ENCODE measurements around the gene CST6. TPM values are rescaled to one million over a fixed set of nuclear protein-coding genes. Genes with fewer than 3 reads are reported as not detected.
A peak's percentile ranks its signal among the peaks of the same experiment; 100 is the strongest.

CST6 gene
- total RNA-seq, 1 experiment from 2014 or later, result not detected

- H3K9me3 ChIP-seq (replicated peaks), result no peaks in the 10 kb centered on the region
- no peaks in the 10 kb centered on the region for H3K27me3 ChIP-seq (replicated peaks)
- H3K4me3 ChIP-seq, result no peak overlapping the region
- DNase-seq (ENCODE audit: low read depth in 1 of 2, low spot score in 2 of 2), result peak in 1 of 2 experiments; percentile 68
- H3K36me3 ChIP-seq, result peaks cover 64% of the 10 kb centered on the region
- no peak overlapping the region for H3K27ac ChIP-seq
- H3K4me1 ChIP-seq (replicated peaks), result no peaks in the 10 kb centered on the region
Measured at GRCh38 chr11:65978391-65979238, 33.2 kb upstream of the CST6 start.

- peak in 1 of 2 experiments; percentile 51 for DNase-seq (ENCODE audit: low read depth in 1 of 2, low spot score in 2 of 2)
- H3K27ac ChIP-seq, result no peak overlapping the region
Measured at GRCh38 chr11:65979261-65979759, 32.5 kb upstream of the CST6 start.

GRCh38 chr11:65981101-65981740 lies 30.6 kb upstream of the CST6 start:
- Histone ChIP-seq H3K27ac (no peak overlapping the region), H3K9me3 (replicated peaks) (no peaks in the 10 kb centered on the region), H3K27me3 (replicated peaks) (no peaks in the 10 kb centered on the region), H3K4me1 (replicated peaks) (no peaks in the 10 kb centered on the region), H3K4me3 (no peak overlapping the region), H3K36me3 (peaks cover 44% of the 10 kb centered on the region)
- no peak for DNase-seq (ENCODE audit: low read depth in 1 of 2, low spot score in 2 of 2)

More at GRCh38 chr11:65979261-65979759, 32.5 kb upstream of the CST6 start:
- Histone ChIP-seq H3K27me3 (replicated peaks) (no peaks in the 10 kb centered on the region), H3K4me1 (replicated peaks) (no peaks in the 10 kb centered on the region), H3K9me3 (replicated peaks) (no peaks in the 10 kb centered on the region), H3K4me3 (no peak overlapping the region), H3K36me3 (peaks cover 61% of the 10 kb centered on the region)

GRCh38 chr11:65981972-65982823 lies 29.6 kb upstream of the CST6 start:
- H3K36me3 ChIP-seq, result peaks cover 35% of the 10 kb centered on the region

GRCh38 chr11:65982824-65983588 lies 28.8 kb upstream of the CST6 start:
- Histone ChIP-seq H3K36me3 (peaks cover 28% of the 10 kb centered on the region), H3K4me3 (no peak overlapping the region), H3K27ac (no peak overlapping the region), H3K4me1 (replicated peaks) (no peaks in the 10 kb centered on the region), H3K27me3 (replicated peaks) (no peaks in the 10 kb centered on the region), H3K9me3 (replicated peaks) (no peaks in the 10 kb centered on the region)
- DNase-seq (ENCODE audit: low read depth in 1 of 2, low spot score in 2 of 2), result no peak

More at GRCh38 chr11:65981972-65982823, 29.6 kb upstream of the CST6 start:
- Histone ChIP-seq H3K4me3 (no peak overlapping the region), H3K9me3 (replicated peaks) (no peaks in the 10 kb centered on the region), H3K27ac (no peak overlapping the region), H3K4me1 (replicated peaks) (no peaks in the 10 kb centered on the region), H3K27me3 (replicated peaks) (no peaks in the 10 kb centered on the region)
- DNase-seq (ENCODE audit: low read depth in 1 of 2, low spot score in 2 of 2), result no peak

GRCh38 chr11:65983589-65983987 lies 28.2 kb upstream of the CST6 start:
- H3K4me1 ChIP-seq (replicated peaks), result no peaks in the 10 kb centered on the region
- peaks cover 26% of the 10 kb centered on the region for H3K36me3 ChIP-seq
- no peak overlapping the region for H3K27ac ChIP-seq
- no peak for DNase-seq (ENCODE audit: low read depth in 1 of 2, low spot score in 2 of 2)
- no peak overlapping the region for H3K4me3 ChIP-seq
- no peaks in the 10 kb centered on the region for H3K9me3 ChIP-seq (replicated peaks)
- H3K27me3 ChIP-seq (replicated peaks), result no peaks in the 10 kb centered on the region

- no peaks in the 10 kb centered on the region for H3K27me3 ChIP-seq (replicated peaks)
- no peak overlapping the region for H3K27ac ChIP-seq
- DNase-seq (ENCODE audit: low read depth in 1 of 2, low spot score in 2 of 2), result no peak
- H3K36me3 ChIP-seq, result peaks cover 23% of the 10 kb centered on the region
- H3K4me1 ChIP-seq (replicated peaks), result no peaks in the 10 kb centered on the region
- H3K4me3 ChIP-seq, result no peak overlapping the region
- H3K9me3 ChIP-seq (replicated peaks), result no peaks in the 10 kb centered on the region
Measured at GRCh38 chr11:65987336-65987735, 24.5 kb upstream of the CST6 start.

GRCh38 chr11:65988791-65989592 lies 22.8 kb upstream of the CST6 start:
- H3K27me3 ChIP-seq (replicated peaks), result no peaks in the 10 kb centered on the region
- peaks cover 23% of the 10 kb centered on the region for H3K36me3 ChIP-seq
- peak; percentile 97 for DNase-seq (ENCODE audit: low read depth in 1 of 2, low spot score in 2 of 2)
- H3K9me3 ChIP-seq (replicated peaks), result no peaks in the 10 kb centered on the region
- no peak overlapping the region for H3K27ac ChIP-seq
- H3K4me3 ChIP-seq, result no peak overlapping the region
- no peaks in the 10 kb centered on the region for H3K4me1 ChIP-seq (replicated peaks)

- H3K36me3 ChIP-seq, result peaks cover 41% of the 10 kb centered on the region
- H3K4me3 ChIP-seq, result no peak overlapping the region
- no peaks in the 10 kb centered on the region for H3K27me3 ChIP-seq (replicated peaks)
- no peak overlapping the region for H3K27ac ChIP-seq
- H3K9me3 ChIP-seq (replicated peaks), result no peaks in the 10 kb centered on the region
- H3K4me1 ChIP-seq (replicated peaks), result no peaks in the 10 kb centered on the region
- DNase-seq (ENCODE audit: low read depth in 1 of 2, low spot score in 2 of 2), result no peak
Measured at GRCh38 chr11:65992056-65992455, 19.8 kb upstream of the CST6 start.

- Histone ChIP-seq H3K4me1 (replicated peaks) (peaks cover 10% of the 10 kb centered on the region), H3K9me3 (replicated peaks) (no peaks in the 10 kb centered on the region), H3K36me3 (peaks cover 58% of the 10 kb centered on the region), H3K4me3 (no peak overlapping the region), H3K27ac (no peak overlapping the region), H3K27me3 (replicated peaks) (no peaks in the 10 kb centered on the region)
- DNase-seq (ENCODE audit: low read depth in 1 of 2, low spot score in 2 of 2), result no peak
Measured at GRCh38 chr11:65997286-65997685, 14.5 kb upstream of the CST6 start.

GRCh38 chr11:66001942-66002647 lies 9.7 kb upstream of the CST6 start, which contains the start of the genes BANF1 and EIF1AD:
Gene BANF1, plus strand, starts transcription at chr11:66002503. Its CDS starts 748 bp downstream, at chr11:66003251.
Gene EIF1AD, minus strand, starts transcription at chr11:66002157. Its CDS starts 1,768 bp downstream, at chr11:66000389.
- no peaks in the 10 kb centered on the region for H3K27me3 ChIP-seq (replicated peaks)
- peak; percentile 99 to 100 for DNase-seq (ENCODE audit: low read depth in 1 of 2, low spot score in 2 of 2)
- no peaks in the 10 kb centered on the region for H3K9me3 ChIP-seq (replicated peaks)
- peaks cover 28% of the 10 kb centered on the region for H3K4me1 ChIP-seq (replicated peaks)
- H3K4me3 ChIP-seq, result peak within 1 kb of the TSS; percentile 60
- peak within 1 kb of the TSS; percentile 76 for H3K27ac ChIP-seq
- peaks cover 83% of the 10 kb centered on the region for H3K36me3 ChIP-seq

All from SJSA1 (cell line).